DMS153 treated with DMSO at 0.1 percent for 48 hours (cell line): ENCODE results near the gene HS6ST2.
A peak's percentile ranks its signal among the peaks of the same experiment; 100 is the strongest.

ENCODE experiments used
- DNase-seq: peaks from one replicate; lab custom pipeline; 2025; ENCODE audit not compliant: unreplicated experiment; lab: John Stamatoyannopoulos, UW

The HS6ST2 gene

DNA sequence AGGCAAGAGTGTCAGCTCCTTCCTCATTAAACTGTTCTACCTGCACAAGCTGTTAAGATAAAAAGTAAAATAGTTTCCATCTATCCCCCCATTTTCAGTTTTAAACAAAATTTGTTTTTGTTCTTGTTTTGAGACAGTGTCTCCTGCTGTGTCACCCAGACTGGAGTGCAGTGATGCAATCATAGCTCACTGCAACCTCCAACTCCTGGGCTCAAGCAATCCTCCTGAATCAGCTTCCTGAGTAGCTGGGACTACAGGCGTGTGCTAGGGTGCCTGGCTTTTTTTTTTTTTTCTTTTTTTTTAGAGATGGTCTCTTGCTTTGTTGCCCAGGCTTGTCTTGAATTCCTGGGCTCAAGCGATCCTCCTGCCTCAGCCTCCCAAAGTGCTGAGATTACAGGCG is 105.4 kb downstream of the HS6ST2 start:
- DNase-seq = no peak

DNA sequence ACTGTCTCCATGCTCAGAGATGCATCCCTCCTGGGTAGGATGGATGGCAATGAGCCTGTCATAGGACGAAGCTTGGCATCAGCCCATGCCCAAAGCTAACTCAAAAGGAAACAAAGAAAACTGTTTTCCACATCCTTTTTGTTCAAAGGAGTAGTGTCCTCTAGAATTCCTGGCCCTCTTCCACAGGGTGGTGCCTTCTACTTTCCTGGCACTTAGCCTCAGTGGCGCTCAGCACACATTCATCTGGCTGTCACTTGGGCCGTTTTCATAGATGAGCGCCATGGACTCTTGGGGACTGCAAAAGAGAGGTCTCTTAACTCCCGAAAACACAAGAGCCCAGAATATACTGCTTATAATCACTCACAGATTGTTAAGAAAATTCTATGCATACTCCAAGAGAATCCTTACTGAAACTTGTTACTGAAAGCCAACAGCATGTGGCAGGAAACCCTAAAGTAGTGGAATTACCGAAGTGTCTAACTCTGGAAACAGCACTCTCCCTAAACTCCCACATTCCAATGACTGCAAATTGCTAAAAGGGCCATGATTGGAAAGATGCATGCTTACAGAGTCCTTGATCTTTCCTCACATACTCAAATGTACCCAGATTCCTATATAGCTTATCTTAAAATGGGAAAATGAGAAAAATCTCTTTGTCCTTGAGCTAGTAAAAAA is 110.0 kb downstream of the HS6ST2 start:
- DNase-seq = no peak

DNA sequence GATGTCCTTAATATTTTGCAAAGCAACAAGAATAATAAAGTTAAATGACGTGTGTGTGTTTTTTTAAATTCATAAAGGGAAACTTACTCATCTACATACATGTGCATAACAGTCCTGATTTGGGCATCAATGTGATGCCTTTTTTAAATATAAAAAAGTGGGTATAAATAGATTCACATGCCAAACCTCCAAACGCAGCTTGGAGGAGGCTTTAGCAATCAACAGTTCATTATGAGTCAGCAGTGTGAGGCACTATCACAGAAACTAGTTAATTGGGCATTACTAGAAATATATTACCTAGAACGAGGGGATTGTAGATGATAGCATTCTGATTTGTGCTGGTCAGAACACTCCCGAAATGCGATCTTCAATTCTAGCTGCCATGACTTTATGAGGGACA is 115.1 kb downstream of the HS6ST2 start:
- DNase-seq = no peak

DNA sequence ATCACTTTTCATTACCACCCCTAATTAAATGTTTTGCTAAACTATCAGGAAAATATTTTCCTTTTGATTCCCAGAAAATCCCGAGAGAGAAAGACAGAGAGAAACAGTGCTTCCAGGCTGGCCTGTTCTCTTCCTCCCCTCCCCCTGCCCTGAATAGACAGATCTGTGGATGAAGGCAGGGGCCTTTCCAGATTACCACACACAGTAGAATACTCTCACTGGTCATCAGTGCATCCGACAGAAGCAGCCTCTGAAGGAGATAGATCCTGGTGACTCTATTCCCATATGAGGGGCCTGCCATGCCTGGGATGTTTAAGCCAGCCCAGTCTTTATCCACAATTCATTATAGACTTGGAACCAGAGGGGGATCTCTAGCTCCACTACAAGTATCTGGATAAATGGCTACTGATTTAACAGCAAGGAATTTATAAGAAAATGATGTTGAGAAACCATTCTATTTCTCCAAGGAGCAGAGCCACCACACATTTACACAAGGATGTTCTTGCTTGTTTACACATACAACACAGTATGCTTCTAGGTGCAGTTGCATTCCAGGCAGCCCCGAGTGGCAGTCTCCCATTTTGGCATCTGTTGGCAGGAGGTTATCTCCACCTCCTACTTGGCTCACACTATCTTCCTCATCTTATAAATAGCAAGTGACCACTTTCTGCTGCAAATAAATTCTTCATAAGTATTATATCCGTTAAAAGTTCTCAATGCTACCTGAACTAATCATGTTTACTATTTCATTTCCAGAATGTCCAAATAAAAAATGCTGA is 115.8 kb downstream of the HS6ST2 start:
- no peak for DNase-seq

DNA sequence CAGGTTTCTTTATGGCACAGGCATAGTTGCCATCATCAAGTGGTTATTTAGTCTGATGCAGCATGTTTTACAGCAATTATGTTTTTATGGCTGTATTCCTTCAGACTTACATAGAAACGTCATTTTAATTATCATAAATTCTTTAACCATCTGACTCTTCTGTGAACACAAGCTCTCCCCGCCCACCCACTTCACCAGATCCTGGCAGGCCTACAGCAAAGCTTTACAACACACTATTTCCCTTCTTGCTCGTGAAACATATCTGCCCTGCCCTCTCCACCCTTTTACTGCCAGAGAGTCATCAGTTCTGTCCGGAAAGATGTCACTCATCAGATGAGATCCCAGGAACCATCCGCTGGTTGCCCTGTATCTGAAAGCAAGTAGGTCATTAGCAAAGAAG is 120.5 kb downstream of the HS6ST2 start:
- DNase-seq = peak; percentile 15

DNA sequence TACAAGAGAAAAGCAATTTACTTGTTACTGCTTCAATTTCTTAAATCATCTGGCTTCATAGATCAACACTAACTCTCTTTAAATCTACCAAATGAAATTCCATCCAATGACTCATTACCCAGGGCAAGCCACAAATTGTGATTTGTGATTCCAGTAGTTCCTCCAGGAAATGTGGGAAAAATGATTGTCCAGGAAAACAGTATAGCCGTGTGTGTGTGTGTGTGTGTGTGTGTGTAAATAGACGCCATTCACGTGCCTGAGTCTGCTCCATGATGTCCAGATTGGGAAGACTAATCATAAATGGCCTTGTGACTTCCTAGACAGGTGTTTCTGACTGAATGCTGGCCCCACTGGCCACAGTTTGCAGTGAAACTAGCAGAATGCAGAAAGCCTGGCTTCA is 121.3 kb downstream of the HS6ST2 start:
- no peak for DNase-seq

DNA sequence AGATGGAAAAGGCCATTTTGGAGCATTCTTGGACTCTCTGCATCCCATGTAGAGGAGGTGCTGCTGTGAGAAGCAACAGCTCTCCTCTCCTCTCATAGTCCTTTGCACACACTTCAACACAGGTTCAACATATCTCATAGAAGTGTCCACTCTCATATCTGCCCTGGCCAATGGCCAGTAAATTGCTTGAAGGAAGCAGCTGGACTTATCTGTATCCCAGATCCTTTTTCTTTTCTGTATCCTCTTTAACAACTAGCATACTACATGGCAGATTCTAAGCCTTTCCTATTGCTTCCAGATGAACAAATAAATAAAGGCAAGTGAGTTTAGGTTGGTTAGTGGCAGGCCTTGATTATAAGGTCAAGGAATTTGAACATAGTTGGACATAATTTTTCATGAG is 122.0 kb downstream of the HS6ST2 start:
- DNase-seq = no peak

DNA sequence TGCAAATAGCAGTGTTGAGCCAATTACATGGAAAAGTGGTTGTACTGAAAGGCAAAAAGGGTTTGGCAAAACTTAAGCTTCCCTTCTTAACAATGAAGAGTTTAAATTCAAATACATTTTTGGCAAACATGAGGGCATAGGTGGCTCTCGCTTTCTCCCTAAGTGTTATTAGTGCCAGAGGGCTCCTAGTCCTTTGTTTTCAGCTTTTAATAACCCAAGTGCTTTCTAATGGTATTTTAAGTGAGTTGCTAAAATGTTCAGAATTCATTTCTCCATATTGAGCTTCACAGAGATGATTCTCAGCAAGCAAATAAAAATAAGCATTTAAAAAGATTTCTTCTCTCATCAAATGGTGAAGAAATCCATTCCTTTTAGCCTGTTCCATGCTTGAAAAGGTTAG is 123.7 kb downstream of the HS6ST2 start:
- no peak for DNase-seq

DNA sequence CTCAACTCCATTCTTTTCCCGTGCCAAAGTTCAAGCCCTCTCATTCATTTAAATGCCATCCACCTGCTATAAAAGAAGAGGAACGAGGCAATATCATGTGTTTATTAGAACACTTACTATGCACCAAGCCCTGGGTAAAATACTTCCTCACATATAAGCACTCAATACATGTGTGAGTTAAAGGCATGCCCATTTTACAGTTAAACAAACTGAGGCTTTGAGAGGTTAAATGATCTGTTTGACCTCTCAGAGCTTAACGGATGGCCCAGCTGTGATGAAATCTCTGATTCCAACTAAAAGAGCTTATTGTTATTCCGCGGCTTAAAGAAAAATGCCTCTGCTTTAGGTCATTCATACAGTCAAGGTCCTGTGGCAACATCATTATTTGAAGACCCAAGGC is 124.3 kb downstream of the HS6ST2 start:
- no peak for DNase-seq

DNA sequence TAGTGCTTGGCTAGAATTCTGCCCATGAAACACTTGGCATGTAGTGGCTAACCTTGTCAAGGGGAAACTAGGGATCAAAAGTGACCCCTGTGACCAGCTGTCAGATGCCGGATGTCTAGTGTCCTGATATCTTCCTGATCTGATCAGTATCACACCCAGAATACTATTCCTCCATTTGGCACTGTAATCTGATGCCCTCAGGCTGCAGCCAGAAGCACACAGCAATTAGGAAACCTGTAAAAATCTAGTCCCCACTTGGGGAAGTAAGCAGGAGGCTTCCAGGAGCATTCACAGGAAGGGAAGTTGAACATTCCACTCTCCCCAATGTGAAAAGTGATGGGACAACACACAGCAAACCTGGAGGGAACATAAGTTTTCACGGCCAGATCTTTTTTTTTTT is 125.1 kb downstream of the HS6ST2 start:
- DNase-seq = no peak

DNA sequence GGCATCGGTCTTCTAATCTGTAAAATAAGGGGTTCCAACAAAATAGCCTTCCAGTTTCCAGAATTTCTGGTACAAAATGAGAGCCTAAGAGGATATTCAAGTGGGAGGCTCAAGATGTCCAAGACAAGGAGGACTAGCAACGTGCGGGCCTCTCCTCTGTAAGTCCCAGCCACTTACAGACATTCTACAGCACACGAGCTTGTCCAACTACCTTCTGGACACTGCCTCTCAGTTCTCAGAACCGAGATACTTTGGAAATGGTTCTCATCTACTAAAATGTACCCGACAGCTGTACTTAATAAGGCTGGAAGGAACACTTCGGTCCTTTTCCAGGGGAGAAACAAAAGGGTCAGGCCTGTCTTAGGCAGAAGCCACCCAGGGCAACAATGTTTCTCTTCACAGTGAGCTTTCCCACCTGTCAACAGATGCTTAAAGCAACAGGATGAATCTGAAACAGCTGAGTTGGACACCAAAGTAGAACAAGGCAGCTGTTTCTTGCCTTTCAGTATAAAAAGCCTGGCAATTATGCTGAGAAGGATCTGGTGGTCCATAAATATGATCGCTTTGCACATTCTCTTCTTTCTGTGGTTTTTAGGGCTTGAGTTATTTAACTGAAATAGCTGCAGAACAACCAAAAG is 127.0 kb downstream of the HS6ST2 start:
- DNase-seq = no peak

DNA sequence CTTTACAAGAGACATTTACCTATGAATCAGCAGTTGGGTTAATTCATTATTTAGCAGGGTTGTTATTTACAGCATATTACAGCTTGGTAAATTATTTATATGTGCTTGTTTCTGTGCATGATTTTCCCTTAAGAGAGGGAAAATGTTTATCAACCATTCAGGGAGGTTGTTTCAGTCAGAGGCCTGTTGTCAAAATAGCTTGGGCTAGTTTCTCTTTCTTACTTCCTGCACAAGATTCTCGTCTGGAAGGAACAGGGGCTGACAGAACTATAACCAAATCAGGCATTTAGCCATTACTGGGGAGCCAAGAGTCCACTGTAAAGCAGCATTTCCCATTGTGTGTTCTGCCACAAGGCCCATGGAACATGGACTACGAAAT is 135.8 kb downstream of the HS6ST2 start:
- DNase-seq = no peak

DNA sequence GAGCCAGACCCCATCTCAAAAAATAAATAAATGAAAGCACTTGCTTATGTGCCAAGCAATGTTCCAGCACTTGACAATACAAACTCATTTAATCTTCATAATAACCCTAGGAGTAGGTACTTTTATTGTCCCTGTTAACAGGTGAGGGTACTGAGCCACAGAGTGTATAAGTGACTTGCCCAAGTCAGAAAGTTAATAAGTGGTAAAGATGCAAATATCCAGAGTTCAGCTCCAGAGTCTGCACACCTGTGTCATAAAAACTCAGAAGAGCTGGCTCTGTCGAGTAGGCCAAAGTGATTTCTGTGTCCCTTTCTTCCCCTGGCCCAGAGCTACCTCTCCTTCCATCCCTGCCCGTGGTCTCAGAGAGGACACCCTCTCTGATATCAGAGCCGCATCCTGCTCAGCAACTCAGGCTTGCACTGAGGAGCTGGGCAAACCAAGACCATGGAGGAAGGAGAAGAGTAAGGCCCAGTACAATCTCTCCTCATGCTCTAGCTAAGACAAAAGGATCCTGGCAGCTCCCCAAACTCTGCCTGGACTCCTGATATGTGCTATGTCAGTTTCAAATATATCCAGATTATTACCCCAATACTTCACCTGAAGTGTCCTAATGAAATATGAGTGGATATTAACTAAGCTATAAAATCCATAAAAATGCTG is 136.3 kb downstream of the HS6ST2 start:
- DNase-seq = no peak

DNA sequence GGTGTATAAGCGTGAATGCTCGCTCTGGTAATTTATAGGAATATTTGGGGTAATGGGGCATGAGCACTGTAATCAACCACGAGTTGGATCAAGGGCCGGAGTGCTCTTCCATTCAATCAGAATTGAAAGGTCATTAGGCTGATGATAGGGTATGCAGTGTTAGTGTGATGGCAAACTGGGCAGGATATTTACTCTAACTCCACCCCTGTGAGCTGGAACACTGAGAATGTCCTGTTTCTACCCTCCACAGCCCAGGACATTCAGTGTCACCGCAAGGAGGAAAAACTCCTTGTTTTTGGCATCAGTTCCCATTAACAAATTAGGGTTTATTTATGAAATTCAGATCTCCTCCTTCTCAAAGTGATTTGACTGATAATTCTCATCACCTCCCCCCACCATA is 137.8 kb downstream of the HS6ST2 start:
- DNase-seq = no peak

DNA sequence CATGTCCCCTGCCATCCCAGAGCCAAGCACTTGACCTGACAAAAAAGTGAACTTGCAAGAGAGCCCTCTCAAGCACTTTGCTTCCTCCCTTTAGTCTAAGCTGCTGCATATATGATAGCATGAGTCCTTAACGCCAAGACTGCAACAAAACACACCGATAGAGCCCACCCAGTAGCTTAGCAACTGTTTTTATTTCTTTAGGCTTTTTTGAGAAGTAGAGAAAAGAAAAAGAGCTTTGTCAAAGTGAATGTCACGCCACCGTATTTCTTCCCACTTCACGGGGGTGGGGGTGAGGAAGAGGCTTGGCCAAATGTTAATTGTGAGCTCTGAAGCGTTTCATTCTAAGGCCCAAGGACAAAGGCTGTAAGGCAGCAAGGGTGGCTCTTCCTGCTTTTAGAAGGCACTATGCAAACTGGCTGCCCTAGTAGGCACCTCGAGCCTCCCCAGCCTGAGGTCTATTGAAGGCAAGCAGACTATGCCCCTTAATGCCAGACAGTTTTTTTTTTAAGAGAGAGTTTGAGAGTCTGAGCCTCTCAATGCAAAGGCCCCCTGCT is 138.6 kb downstream of the HS6ST2 start:
- DNase-seq = no peak

DNA sequence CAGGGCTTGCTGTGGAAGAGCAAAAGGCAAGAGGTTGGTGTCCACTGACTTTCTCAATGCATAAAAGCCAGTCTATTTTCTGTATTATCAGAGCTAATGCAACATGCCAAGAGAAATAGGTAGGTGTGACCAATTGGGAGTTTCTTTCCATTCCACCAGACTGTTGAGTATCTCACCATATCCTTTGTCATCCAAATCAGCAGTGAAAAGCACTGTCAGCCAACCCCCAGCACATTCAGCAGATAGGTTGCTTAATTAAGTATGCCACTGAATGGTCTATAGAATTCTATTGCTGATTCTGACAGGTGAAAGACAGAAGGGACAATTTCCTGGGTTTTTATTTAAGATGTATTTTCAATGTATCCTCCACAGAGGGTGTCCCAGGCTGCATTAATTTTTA is 139.8 kb downstream of the HS6ST2 start:
- DNase-seq = no peak

DNA sequence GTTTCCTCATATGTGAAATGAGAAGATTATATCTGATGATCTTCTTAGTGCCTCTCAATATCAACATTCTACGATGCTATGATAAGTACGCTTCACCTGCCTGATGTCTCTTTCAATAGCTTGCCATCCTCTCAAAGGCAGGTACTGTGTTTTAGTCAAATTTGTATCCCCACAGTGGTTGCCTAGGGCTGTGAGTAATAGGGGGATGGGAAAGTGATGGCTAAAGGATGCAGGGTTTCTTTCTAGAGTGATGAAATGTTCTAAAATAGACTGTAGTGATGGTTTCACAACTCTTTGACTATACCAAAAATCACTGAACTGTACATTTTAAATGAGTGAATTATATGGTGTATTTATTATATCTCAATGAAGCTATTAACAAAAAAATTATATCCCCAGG is 142.8 kb downstream of the HS6ST2 start:
- no peak for DNase-seq

DNA sequence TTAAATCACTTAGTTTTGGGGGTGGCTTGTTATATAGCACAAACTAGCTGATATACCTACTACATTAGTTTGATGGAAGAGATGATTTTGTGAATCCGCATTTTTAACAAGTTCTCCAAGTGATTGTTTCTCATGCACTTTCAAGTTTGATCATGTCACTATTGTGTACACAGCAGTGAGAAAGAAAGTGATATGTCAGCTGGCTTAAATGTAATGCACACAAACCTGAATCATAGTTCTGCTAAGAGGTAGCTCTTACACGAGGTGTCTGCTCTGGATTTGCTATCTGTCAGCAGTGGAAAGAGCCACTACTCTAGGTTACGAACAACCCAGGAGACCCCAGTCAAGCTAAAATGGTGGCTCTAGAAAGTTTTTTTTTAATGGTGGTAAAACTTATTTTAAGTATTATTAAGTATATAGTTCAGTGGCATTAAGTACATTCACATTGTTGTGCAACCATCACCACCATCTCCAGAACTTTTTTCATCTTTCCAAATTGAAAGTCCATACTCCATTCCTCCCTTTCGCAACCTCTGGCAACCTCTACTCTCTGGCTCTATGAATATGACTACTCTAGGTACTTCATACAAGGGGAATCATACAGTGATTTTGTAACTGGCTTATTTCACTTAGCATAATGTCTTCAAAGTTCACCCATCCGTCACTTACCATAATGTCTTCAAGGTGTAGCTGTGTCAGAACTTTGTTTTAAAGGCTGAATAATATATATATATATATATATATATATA is 147.3 kb downstream of the HS6ST2 start:
- DNase-seq = no peak

DNA sequence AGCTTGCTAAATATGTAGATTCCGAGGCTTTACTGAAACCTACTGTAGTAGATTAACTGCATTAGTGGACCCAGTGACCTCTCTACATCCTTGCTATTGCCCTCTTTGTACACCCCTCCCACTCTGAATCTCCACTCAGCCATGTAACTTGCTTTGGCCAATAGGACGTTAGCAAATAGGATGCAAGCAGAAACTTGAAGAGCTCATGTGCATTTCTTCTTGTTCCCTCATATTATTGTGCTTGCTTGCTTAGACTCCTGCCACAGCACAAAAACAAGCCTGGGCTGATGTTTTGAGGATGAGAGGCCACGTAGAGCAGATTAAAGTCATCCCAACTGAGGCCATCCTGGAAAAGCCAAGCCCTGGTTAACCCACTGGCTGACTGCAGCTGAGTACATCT is 147.9 kb downstream of the HS6ST2 start:
- DNase-seq = no peak

DNA sequence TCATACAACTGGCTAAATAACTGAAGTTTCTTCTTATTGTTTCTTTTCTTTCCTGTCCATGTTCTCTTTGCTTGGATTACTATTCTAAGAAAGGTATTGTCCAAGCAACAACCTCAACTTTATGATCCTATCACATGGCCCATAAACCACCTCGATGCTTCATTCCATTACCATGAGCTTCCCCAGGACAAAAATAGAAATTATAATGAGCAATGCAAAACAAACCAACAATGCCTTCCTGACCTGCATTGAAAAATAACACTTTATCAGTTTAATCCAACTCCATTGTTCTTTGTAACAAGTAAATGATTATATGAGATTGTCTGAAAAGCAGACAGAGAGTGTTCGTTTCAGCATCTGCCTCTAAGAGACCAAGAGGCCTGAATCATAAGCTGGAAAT is 148.8 kb downstream of the HS6ST2 start:
- no peak for DNase-seq
